Endodermal cell (in vitro differentiated cells): ENCODE results near the gene MYH14. TPM values are rescaled to one million over a fixed set of nuclear protein-coding genes. Genes with fewer than 3 reads are reported as not detected.

ENCODE experiments used
- DNase-seq: peaks from one replicate; pipeline ENCODE4 v3.0.0-alpha.2; 2017
- H3K27ac ChIP-seq: 2 replicates; pipeline ENCODE4 v1.5.1; 2013; ENCODE audit warnings: mild to moderate bottlenecking, low read depth, low read length, moderate library complexity
- H3K27me3 ChIP-seq: 2 replicates; pipeline ENCODE4 v1.6.1; 2013; ENCODE audit warnings: mild to moderate bottlenecking, low read length, moderate library complexity; ENCODE audit not compliant: insufficient read depth, control insufficient read depth, poor library complexity, severe bottlenecking
- H3K36me3 ChIP-seq: 2 replicates; pipeline ENCODE4 v1.7.0; 2013; ENCODE audit warnings: mild to moderate bottlenecking, low read length, moderate library complexity; ENCODE audit not compliant: control insufficient read depth, insufficient read depth
- H3K4me1 ChIP-seq: one replicate; pipeline ENCODE4 v1.7.0; 2013; ENCODE audit warnings: low read length; ENCODE audit not compliant: control insufficient read depth, insufficient read depth
- H3K4me3 ChIP-seq: 2 replicates; pipeline ENCODE4 v1.5.1; 2013; ENCODE audit warnings: mild to moderate bottlenecking, low read length, moderate library complexity
- H3K9ac ChIP-seq: 2 replicates; pipeline ENCODE4 v1.6.1; 2013; ENCODE audit warnings: mild to moderate bottlenecking, low read length, moderate library complexity; ENCODE audit not compliant: poor library complexity, severe bottlenecking; ENCODE audit errors: extremely low read depth
- H3K9me3 ChIP-seq: 2 replicates; pipeline ENCODE4 v1.6.1; 2013; ENCODE audit warnings: mild to moderate bottlenecking, low read length, moderate library complexity; ENCODE audit not compliant: control insufficient read depth
- H3K27ac Mint-ChIP-seq: 2 replicates; pipeline ENCODE4 v1.8.0; 2020; ENCODE audit warnings: mixed read lengths
- H3K27me3 Mint-ChIP-seq: 2 replicates; pipeline ENCODE4 v1.8.0; 2021; ENCODE audit warnings: mild to moderate bottlenecking, mixed read lengths; ENCODE audit not compliant: insufficient read depth
- H3K36me3 Mint-ChIP-seq: 2 replicates; pipeline ENCODE4 v1.8.0; 2020; ENCODE audit warnings: low read depth, mixed read lengths
- H3K4me1 Mint-ChIP-seq: 2 replicates; pipeline ENCODE4 v1.8.0; 2020; ENCODE audit warnings: mixed read lengths
- H3K4me3 Mint-ChIP-seq: 2 replicates; pipeline ENCODE4 v1.8.0; 2020; ENCODE audit warnings: mild to moderate bottlenecking, moderate library complexity, mixed read lengths
- H3K9me3 Mint-ChIP-seq: 2 replicates; pipeline ENCODE4 v1.8.0; 2020; ENCODE audit warnings: mild to moderate bottlenecking, mixed read lengths
- WGBS, 2 experiments: methylation state at CpG; one replicate each; pipeline versions ENCODE4 v1.1.5 to v1.1.7; 2013; ENCODE audit warnings: missing lambda C conversion rate in 2 of 2, mixed read lengths in 1 of 2; ENCODE audit not compliant: insufficient coverage in 1 of 2, insufficient read length in 1 of 2; 5-methylcytosine and 5-hydroxymethylcytosine counted together
- total RNA-seq, 2 donors: library from RNA; stranded (reverse); fragmentation: NEBNext Ultra II Directional in 1 of 2; extraction: Animal tissue kit (Norgen Biotek cat#: 25700) in 1 of 2; gene quantifications; 2 replicates in 1 of 2; 3 replicates in 1 of 2; pipeline ENCODE4 v1.2.1, GENCODE V29; 2021
- TF ChIP-seq, protein P1 (sequence below): fragments of 200-600 bp; sonication (generic); conservative IDR thresholded peaks from 2 replicates; pipeline ENCODE4 v1.5.0; 2021; ENCODE audit warnings: antibody characterized with exemption, mild to moderate bottlenecking

MYH14 gene
- total RNA-seq, 2 donors from 2014 or later, result 12.8 to 16.7 TPM

DNA sequence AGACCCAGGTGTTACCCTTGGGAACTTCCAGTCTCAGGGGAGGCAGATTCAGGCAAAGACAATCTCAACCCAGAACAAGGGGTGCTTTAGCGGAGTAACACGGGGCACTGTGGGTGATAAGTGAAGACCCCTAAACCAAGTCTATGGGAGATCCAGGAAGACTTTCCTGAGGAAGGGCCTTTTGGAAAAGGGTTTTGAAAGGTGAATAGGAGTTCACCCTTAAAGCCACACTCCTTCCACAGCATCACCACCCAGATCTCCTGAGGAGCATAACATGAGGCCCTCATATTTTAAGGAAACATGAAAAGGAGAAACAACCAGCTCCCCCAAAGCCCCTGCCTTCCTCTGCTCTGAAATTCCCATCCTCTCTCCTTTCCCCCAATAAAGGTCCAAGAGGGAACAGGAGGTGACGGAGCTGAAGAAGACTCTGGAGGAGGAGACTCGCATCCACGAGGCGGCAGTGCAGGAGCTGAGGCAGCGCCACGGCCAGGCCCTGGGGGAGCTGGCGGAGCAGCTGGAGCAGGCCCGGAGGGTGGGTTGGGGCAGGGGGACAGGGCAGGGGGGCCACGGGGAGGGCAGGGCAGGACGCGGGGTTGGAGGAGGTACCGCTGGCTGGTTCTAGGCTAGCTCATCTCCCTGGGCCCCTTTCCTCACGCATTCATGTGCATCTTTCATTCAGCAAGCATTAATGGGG lies 73.1 kb downstream of the MYH14 start:
- Mint-ChIP-seq H3K4me3 (no peak overlapping the region), H3K9me3 (no peaks in the 10 kb centered on the region), H3K27me3 (no peaks in the 10 kb centered on the region), H3K36me3 (peaks cover 22% of the 10 kb centered on the region), H3K4me1 (no peaks in the 10 kb centered on the region), H3K27ac (no peak overlapping the region)
- Histone ChIP-seq H3K9ac (no peak overlapping the region), H3K9me3 (no peaks in the 10 kb centered on the region), H3K27me3 (no peaks in the 10 kb centered on the region), H3K27ac (no peak overlapping the region), H3K36me3 (no peaks in the 10 kb centered on the region), H3K4me3 (no peak overlapping the region), H3K4me1 (no peaks in the 10 kb centered on the region)
- 85 to 95% methylated on average over 4 to 15 of the region's 15 CpGs for WGBS, 2 experiments
- no peak for DNase-seq
- TF ChIP-seq, protein P1, sequence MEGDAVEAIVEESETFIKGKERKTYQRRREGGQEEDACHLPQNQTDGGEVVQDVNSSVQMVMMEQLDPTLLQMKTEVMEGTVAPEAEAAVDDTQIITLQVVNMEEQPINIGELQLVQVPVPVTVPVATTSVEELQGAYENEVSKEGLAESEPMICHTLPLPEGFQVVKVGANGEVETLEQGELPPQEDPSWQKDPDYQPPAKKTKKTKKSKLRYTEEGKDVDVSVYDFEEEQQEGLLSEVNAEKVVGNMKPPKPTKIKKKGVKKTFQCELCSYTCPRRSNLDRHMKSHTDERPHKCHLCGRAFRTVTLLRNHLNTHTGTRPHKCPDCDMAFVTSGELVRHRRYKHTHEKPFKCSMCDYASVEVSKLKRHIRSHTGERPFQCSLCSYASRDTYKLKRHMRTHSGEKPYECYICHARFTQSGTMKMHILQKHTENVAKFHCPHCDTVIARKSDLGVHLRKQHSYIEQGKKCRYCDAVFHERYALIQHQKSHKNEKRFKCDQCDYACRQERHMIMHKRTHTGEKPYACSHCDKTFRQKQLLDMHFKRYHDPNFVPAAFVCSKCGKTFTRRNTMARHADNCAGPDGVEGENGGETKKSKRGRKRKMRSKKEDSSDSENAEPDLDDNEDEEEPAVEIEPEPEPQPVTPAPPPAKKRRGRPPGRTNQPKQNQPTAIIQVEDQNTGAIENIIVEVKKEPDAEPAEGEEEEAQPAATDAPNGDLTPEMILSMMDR, result no peak

DNA sequence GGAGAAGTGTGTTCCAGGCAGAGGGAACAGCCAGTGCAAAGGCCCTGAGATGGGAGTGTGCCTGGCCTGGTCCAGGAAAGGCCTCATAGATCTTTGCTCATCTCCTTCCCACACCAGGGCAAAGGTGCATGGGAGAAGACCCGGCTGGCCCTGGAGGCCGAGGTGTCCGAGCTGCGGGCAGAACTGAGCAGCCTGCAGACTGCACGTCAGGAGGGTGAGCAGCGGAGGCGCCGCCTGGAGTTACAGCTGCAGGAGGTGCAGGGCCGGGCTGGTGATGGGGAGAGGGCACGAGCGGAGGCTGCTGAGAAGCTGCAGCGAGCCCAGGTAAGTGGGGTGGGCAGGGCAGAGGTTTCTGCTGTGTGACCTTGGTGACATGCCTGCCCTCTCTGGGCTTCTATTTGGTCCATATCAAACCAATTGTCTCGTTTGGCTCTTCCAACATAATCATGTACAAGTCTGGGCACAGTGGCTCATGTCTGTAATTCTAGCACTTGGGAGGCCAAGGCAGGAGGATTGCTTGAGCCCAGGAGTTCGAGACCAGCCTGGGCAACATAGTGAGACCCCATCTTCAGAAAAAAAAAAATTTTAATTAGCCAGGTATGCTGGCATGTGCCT lies 74.7 kb downstream of the MYH14 start:
- TF ChIP-seq, protein P1, result no peak
- no peaks in the 10 kb centered on the region for H3K4me1 ChIP-seq
- H3K4me3 Mint-ChIP-seq, result no peak overlapping the region
- H3K27ac Mint-ChIP-seq, result no peak overlapping the region
- H3K36me3 ChIP-seq, result no peaks in the 10 kb centered on the region
- H3K27me3 Mint-ChIP-seq, result no peaks in the 10 kb centered on the region
- H3K36me3 Mint-ChIP-seq, result peaks cover 27% of the 10 kb centered on the region
- no peaks in the 10 kb centered on the region for H3K27me3 ChIP-seq
- H3K27ac ChIP-seq, result no peak overlapping the region
- H3K4me3 ChIP-seq, result no peak overlapping the region
- H3K9me3 Mint-ChIP-seq, result no peaks in the 10 kb centered on the region
- no peaks in the 10 kb centered on the region for H3K9me3 ChIP-seq
- DNase-seq, result no peak
- no peaks in the 10 kb centered on the region for H3K4me1 Mint-ChIP-seq
- no peak overlapping the region for H3K9ac ChIP-seq
- whole genome bisulfite sequencing, 2 experiments, result 66 to 87% methylated on average over 3 to 14 of the region's 14 CpGs

DNA sequence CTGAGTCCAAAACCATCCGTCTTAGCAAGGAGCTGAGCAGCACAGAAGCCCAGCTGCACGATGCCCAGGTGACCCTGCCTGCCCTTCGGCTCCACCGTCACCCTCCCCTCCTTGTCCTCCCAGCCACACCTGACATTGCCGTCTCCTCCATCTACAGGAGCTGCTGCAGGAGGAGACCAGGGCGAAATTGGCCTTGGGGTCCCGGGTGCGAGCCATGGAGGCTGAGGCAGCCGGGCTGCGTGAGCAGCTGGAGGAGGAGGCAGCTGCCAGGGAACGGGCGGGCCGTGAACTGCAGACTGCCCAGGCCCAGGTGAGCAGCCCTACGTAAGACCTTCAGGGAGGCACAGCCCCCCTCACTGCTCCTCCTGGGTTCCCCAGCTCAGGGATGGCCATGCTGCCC lies 76.7 kb downstream of the MYH14 start:
- no peak overlapping the region for H3K4me3 ChIP-seq
- H3K4me1 ChIP-seq, result no peaks in the 10 kb centered on the region
- 85 to 89% methylated on average over 5 to 14 of the region's 14 CpGs for WGBS, 2 experiments
- H3K27ac ChIP-seq, result no peak overlapping the region
- H3K4me1 Mint-ChIP-seq, result no peaks in the 10 kb centered on the region
- DNase-seq, result no peak
- H3K27me3 Mint-ChIP-seq, result no peaks in the 10 kb centered on the region
- H3K9me3 Mint-ChIP-seq, result peaks cover 10% of the 10 kb centered on the region
- TF ChIP-seq, protein P1, result no peak
- H3K4me3 Mint-ChIP-seq, result no peak overlapping the region
- H3K36me3 Mint-ChIP-seq, result peaks cover 36% of the 10 kb centered on the region
- peaks cover 6% of the 10 kb centered on the region for H3K9me3 ChIP-seq
- no peak overlapping the region for H3K27ac Mint-ChIP-seq
- no peaks in the 10 kb centered on the region for H3K36me3 ChIP-seq
- H3K27me3 ChIP-seq, result no peaks in the 10 kb centered on the region
- H3K9ac ChIP-seq, result no peak overlapping the region
